K562 (cell line): ENCODE data around the gene SLC31A1. TPM values are rescaled to one million over a fixed set of nuclear protein-coding genes. Genes with fewer than 3 reads are reported as not detected.

Source experiments
- ATAC-seq: fragments of 200-7000 bp; cut with Tn5 transposase; 3 replicates; pipeline ENCODE4 v1.9.1; 2020; ENCODE audit warnings: moderate library complexity
- BruUV-seq: library from RNA; stranded (reverse); fragments of 400-500 nt; replicated peaks from 2 replicates; lab custom pipeline; 2021; lab: Mats Ljungman, UMichigan
- CTCF ChIA-PET: fragments of 300-600 bp; formaldehyde crosslinking; extraction: SDS; loops from one replicate; lab custom pipeline; 2021; ENCODE audit warnings: low intra/inter-chr PET ratio; lab: Yijun Ruan, JAX
- POLR2A ChIA-PET: fragments of 300-600, 350-650 bp; sonication (Branson Sonifier 250); formaldehyde crosslinking; extraction: SDS; loops from one replicate; lab custom pipeline; 2021; ENCODE audit warnings: antibody characterized with exemption, inconsistent platforms; lab: Yijun Ruan, JAX
- DNase-seq, 4 experiments: peaks; one replicate each; pipeline versions ENCODE4 v3.0.0 to v3.0.0-alpha.2; 2011 to 2018; ENCODE audit warnings: low spot score in 3 of 4, mixed read lengths in 3 of 4; ENCODE audit errors: extremely low read depth in 1 of 4
- FAIRE-seq: peaks from 2 replicates; lab custom pipeline; 2011; peaks lifted over from hg19 to GRCh38; lab: Jason Lieb, UNC
- H2AFZ ChIP-seq: 2 replicates; pipeline ENCODE4 v1.6.0; 2011; ENCODE audit warnings: low read depth, low read length, control low read depth, inconsistent platforms
- H3K27ac ChIP-seq: fragments of 200-600 bp; 3 replicates; pipeline ENCODE4 v1.8.0; 2011; ENCODE audit warnings: low read depth, mild to moderate bottlenecking, control low read depth, inconsistent platforms, low read length, moderate library complexity, mixed read lengths; ENCODE audit errors: extremely low read depth
- H3K27me3 ChIP-seq, 2 experiments: fragments of 300-600 bp in 1 of 2; 2 replicates in 1 of 2; 3 replicates in 1 of 2; pipeline versions ENCODE4 v1.6.0 to v1.8.0; 2011; ENCODE audit warnings: inconsistent platforms in 2 of 2, low read length in 2 of 2, mild to moderate bottlenecking in 1 of 2, mixed read lengths in 1 of 2, moderate library complexity in 1 of 2; ENCODE audit not compliant: control insufficient read depth in 2 of 2, insufficient read depth in 2 of 2
- H3K36me3 ChIP-seq: fragments of 300-600 bp; 3 replicates; pipeline ENCODE4 v1.8.0; 2011; ENCODE audit warnings: mild to moderate bottlenecking, low read length, inconsistent platforms; ENCODE audit not compliant: control insufficient read depth, insufficient read depth
- H3K4me1 ChIP-seq, 2 experiments: fragments of 200-600 bp in 1 of 2; replicated peaks in 1 of 2; 2 replicates in 1 of 2; 3 replicates in 1 of 2; pipeline versions ENCODE4 v1.5.1 to v1.8.0; 2011; ENCODE audit warnings: inconsistent platforms in 2 of 2, low read length in 2 of 2, mild to moderate bottlenecking in 1 of 2, mixed read lengths in 1 of 2, moderate library complexity in 1 of 2; ENCODE audit not compliant: control insufficient read depth in 2 of 2, insufficient read depth in 2 of 2
- H3K4me2 ChIP-seq: 2 replicates; pipeline ENCODE4 v1.6.1; 2011; ENCODE audit warnings: low read length, control low read depth, inconsistent platforms, mixed read lengths; ENCODE audit not compliant: insufficient read depth
- H3K4me3 ChIP-seq: fragments of 200-600 bp; sonication (generic), shearing (Covaris generic); 2 replicates; pipeline ENCODE4 v1.5.1; 2016; ENCODE audit warnings: control low read depth, inconsistent platforms
- H3K79me2 ChIP-seq: fragments of 200-600 bp; 3 replicates; pipeline ENCODE4 v1.8.0; 2011; ENCODE audit warnings: low read length, inconsistent platforms; ENCODE audit not compliant: control insufficient read depth, insufficient read depth
- H3K9ac ChIP-seq, 2 experiments: 2 replicates each; pipeline versions ENCODE4 v1.6.0 to v1.6.1; 2011; ENCODE audit warnings: low read depth in 2 of 2, low read length in 2 of 2, control low read depth in 1 of 2, inconsistent platforms in 1 of 2, mild to moderate bottlenecking in 1 of 2, mixed read lengths in 1 of 2; ENCODE audit not compliant: insufficient read depth in 1 of 2
- H3K9me1 ChIP-seq: one replicate; pipeline ENCODE4 v1.6.0; 2011; ENCODE audit warnings: inconsistent platforms, mild to moderate bottlenecking, low read length, moderate library complexity; ENCODE audit not compliant: control insufficient read depth, insufficient read depth
- H3K9me3 ChIP-seq: replicated peaks from 2 replicates; pipeline ENCODE4 v1.5.1; 2011; ENCODE audit warnings: low read depth, low read length, inconsistent platforms; ENCODE audit not compliant: control insufficient read depth, insufficient read depth
- H4K20me1 ChIP-seq: replicated peaks from 2 replicates; pipeline ENCODE4 v1.6.1; 2011; ENCODE audit warnings: low read length, inconsistent platforms, mixed read lengths; ENCODE audit not compliant: control insufficient read depth, insufficient read depth
- ARID4B ChIP-seq: sonication (generic); formaldehyde crosslinking; IDR thresholded peaks from 2 replicates; pipeline ENCODE4 v1.8.0; 2022; ENCODE audit warnings: mild to moderate bottlenecking, missing genetic modification reagents
- CBX1 ChIP-seq: sonication (generic); IDR thresholded peaks from 2 replicates; pipeline ENCODE4 v1.6.1; 2016; ENCODE audit warnings: antibody characterized with exemption, low read depth, mild to moderate bottlenecking
- WGBS: fragments of 100-300 bp; shearing (Covaris generic); methylation state at CpG from one replicate; pipeline ENCODE4 v1.1.6; 2016; ENCODE audit warnings: low coverage, mixed read lengths; ENCODE audit not compliant: insufficient coverage; ENCODE audit errors: missing lambda C conversion rate; 5-methylcytosine and 5-hydroxymethylcytosine counted together
- in situ Hi-C: fragments of 300-500 bp; cut with MboI; formaldehyde crosslinking; loops from 4 replicates; pipeline ENCODE4 v1.15.0; 2018; ENCODE audit warnings: inconsistent platforms, mixed read lengths
- intact Hi-C: fragments of 100-400 bp; cut with micrococcal nuclease; formaldehyde crosslinking; loops from 2 replicates; pipeline ENCODE4 v1.14.2; 2022
- polyA plus RNA-seq, 8 experiments: library from polyadenylated mRNA; depleted of rRNA in 4 of 8; stranded (reverse) in 5 of 8; unstranded in 3 of 8; fragments of >200 nt; fragmentation: Nextera tagmentation in 2 of 8; fragmentation: Illumina TruSeq in 1 of 8; extraction: Ambion mirVana in 2 of 8; extraction: Trizol in 1 of 8; gene quantifications; 2 replicates each; pipeline versions ENCODE4 v1.2.1 to v1.2.3, GENCODE V29; 2011 to 2014; ENCODE audit warnings: inconsistent platforms in 1 of 8, missing spikeins in 1 of 8
- total RNA-seq, 7 experiments: library from RNA; depleted of rRNA in 6 of 7; stranded (reverse); fragments of >200 nt in 6 of 7; fragmentation: Illumina TruSeq in 2 of 7; extraction: Trizol in 2 of 7; gene quantifications; 2 replicates each; pipeline versions ENCODE4 v1.2.1 to v1.2.3, GENCODE V29; 2011 to 2021; ENCODE audit warnings: low replicate concordance in 1 of 7

SLC31A1 gene
- total and polyA plus RNA-seq, 9 of the 15 experiments (the other 6 are each of a cell fraction or from before 2014, with no cell fraction given) = 15.4 to 40.7 (median 25.9) TPM

GRCh38 chr9:113219969-113220368 is 1.4 kb upstream of the SLC31A1 start:
- Histone ChIP-seq H3K4me3 (peak overlapping the region; percentile 76), H3K9me3 (no peaks in the 10 kb centered on the region), H3K9me1 (no peaks in the 10 kb centered on the region), H3K79me2 (peaks cover 78% of the 10 kb centered on the region), H3K27me3 (no peaks in the 10 kb centered on the region), H3K4me1 (peaks cover 3 to 24% of the 10 kb centered on the region in 2 experiments; a peak in 3 of 5 replicates), H3K9ac (peak overlapping the region in 1 of 2 experiments; percentile 79; a peak in 2 of 4 replicates), H3K4me2 (peak overlapping the region; percentile 95), H3K27ac (peak overlapping the region; percentile 71), H3K36me3 (peaks cover 20% of the 10 kb centered on the region; the same call in 1 of the 3 replicates)
- BruUV-seq = no TSS peak
- 0% methylated on average over 1 of the region's 1 CpG for WGBS
- ATAC-seq (no peak), FAIRE-seq (no peak), DNase-seq (peak in 1 of 4 experiments; percentile 21)
- no peak for TF ChIP-seq CBX1
- TF ChIP-seq, all 486 proteins: peak for 0
- H4K20me1 ChIP-seq = 0 out of 2 replicates have a peak, but pooled peaks cover 2% of the 10 kb centered on the region
- intact Hi-C loops (loop anchor here (2.0 kb wide), 1 partner anchor 55 kb away; the partner anchor contains the start of genes CDC26 and PRPF4), in situ Hi-C loops (no loop called here)
- POLR2A ChIA-PET = interaction anchor here (1.6 to 1.9 kb wide), 2 partner anchors 8 to 76 kb away, joined by 4 to 9 read pairs; no protein-coding TSS in a partner anchor
- peak overlapping the region; percentile 18; the same call in 1 of the 2 replicates for H2AFZ ChIP-seq
- CTCF ChIA-PET = no interaction called here

- CTCF ChIA-PET = no interaction called here
- POLR2A ChIA-PET = interaction anchor here (0.8 to 2.9 kb wide), 13 partner anchors 8 to 75 kb away, joined by 3 to 23 read pairs (median 5); partner anchors contain the start of genes CDC26, PRPF4 and SLC31A2
- H3K9ac ChIP-seq = peak overlapping the region; percentile 79 to 94
- peaks cover 82% of the 10 kb centered on the region for H3K79me2 ChIP-seq
- H3K36me3 ChIP-seq = peaks cover 25% of the 10 kb centered on the region; the same call in 1 of the 3 replicates
- H3K27me3 ChIP-seq = no peaks in the 10 kb centered on the region
- DNase-seq = peak in 1 of 4 experiments; percentile 19
- peak overlapping the region; percentile 96 for H2AFZ ChIP-seq
- H4K20me1 ChIP-seq = 0 out of 2 replicates have a peak, but pooled peaks cover 2% of the 10 kb centered on the region
- H3K4me2 ChIP-seq = peak overlapping the region; percentile 95
- intact Hi-C loops (loop anchor here (2.0 kb wide), 1 partner anchor 54 kb away; the partner anchor contains the start of genes CDC26 and PRPF4), in situ Hi-C loops (no loop called here)
- no peak for FAIRE-seq
- peak overlapping the region; percentile 76 for H3K4me3 ChIP-seq
- WGBS = 1% methylated on average over 11 of the region's 11 CpGs
- BruUV-seq = TSS peak; percentile 66
- no peaks in the 10 kb centered on the region for H3K9me3 ChIP-seq
- H3K27ac ChIP-seq = peak overlapping the region; percentile 71
- ATAC-seq = peak; percentile 2; the same call in 1 of the 3 replicates
- no peaks in the 10 kb centered on the region for H3K9me1 ChIP-seq
- peaks cover 3 to 24% of the 10 kb centered on the region in 2 experiments; a peak in 3 of 5 replicates for H3K4me1 ChIP-seq
- TF ChIP-seq ARID4B (CRISPR knock-in tag) = no peak
Observed at GRCh38 chr9:113220467-113221002, 809 bp upstream of the SLC31A1 start.
